Coronary artery (tissue), 2 donors: Measurements from ENCODE around the gene MED9.

Source experiments
- DNase-seq: peaks from one replicate; pipeline ENCODE4 v3.0.0-alpha.2; 2017; ENCODE audit warnings: low spot score
- H3K27ac ChIP-seq, 2 donors: fragments of 200-600 bp; sonication (generic); one replicate each; pipeline ENCODE4 v1.5.1; 2016 to 2019
- H3K4me3 ChIP-seq: fragments of 200-600 bp; sonication (generic); 2 replicates; pipeline ENCODE4 v1.5.1; 2016; ENCODE audit warnings: mild to moderate bottlenecking, moderate library complexity
- CTCF ChIP-seq: fragments of 200-600 bp; sonication (generic); IDR thresholded peaks from one replicate; pipeline ENCODE4 v1.5.1; 2019; ENCODE audit warnings: antibody characterized with exemption

Gene MED9

GRCh38 chr17:17491031-17491471 is 14.3 kb downstream of the MED9 start:
- H3K27ac ChIP-seq, result no peak overlapping the region
- DNase-seq, result no peak
- TF ChIP-seq CTCF, result no peak

GRCh38 chr17:17491546-17491988 is 14.8 kb downstream of the MED9 start:
- TF ChIP-seq CTCF, result no peak
- DNase-seq, result peak; percentile 72
- Histone ChIP-seq H3K27ac (no peak overlapping the region), H3K4me3 (no peak overlapping the region)

More at GRCh38 chr17:17491031-17491471, 14.3 kb downstream of the MED9 start:
- no peak overlapping the region for H3K4me3 ChIP-seq

GRCh38 chr17:17492085-17492484 is 15.3 kb downstream of the MED9 start:
- Histone ChIP-seq H3K27ac (no peak overlapping the region), H3K4me3 (no peak overlapping the region)
- DNase-seq, result no peak
- TF ChIP-seq CTCF, result no peak

GRCh38 chr17:17492571-17492970 is 15.8 kb downstream of the MED9 start:
- DNase-seq, result no peak
- no peak overlapping the region for H3K27ac ChIP-seq
- no peak for TF ChIP-seq CTCF
- H3K4me3 ChIP-seq, result no peak overlapping the region

GRCh38 chr17:17493249-17493985 is 16.6 kb downstream of the MED9 start:
- Histone ChIP-seq H3K4me3 (peak overlapping the region; percentile 50), H3K27ac (peak overlapping the region in 1 of 2 donors; percentile 68)
- no peak for DNase-seq
- TF ChIP-seq CTCF, result no peak

GRCh38 chr17:17493986-17494466 is 17.2 kb downstream of the MED9 start:
- H3K4me3 ChIP-seq, result peak overlapping the region; percentile 50
- no peak for TF ChIP-seq CTCF
- H3K27ac ChIP-seq, result peak overlapping the region in 1 of 2 donors; percentile 68
- DNase-seq, result no peak

GRCh38 chr17:17494499-17494869 is 17.7 kb downstream of the MED9 start:
- DNase-seq, result no peak
- H3K4me3 ChIP-seq, result peak overlapping the region; percentile 76
- TF ChIP-seq CTCF, result no peak
- H3K27ac ChIP-seq, result peak overlapping the region in 1 of 2 donors; percentile 82
